Activated CD4-positive, CD25-positive, alpha-beta regulatory T cell (primary cell): ENCODE data around the gene RND1.
"Not testable (repeated sequence)": the region's sequence is repeated elsewhere in the genome, so short reads cannot be mapped to it uniquely, and the experiment has no call there.

ENCODE experiments used
- DNase-seq, 4 experiments: peaks; one replicate each; lab custom pipeline; 2025; lab: John Stamatoyannopoulos, UW

RND1 gene

DNA sequence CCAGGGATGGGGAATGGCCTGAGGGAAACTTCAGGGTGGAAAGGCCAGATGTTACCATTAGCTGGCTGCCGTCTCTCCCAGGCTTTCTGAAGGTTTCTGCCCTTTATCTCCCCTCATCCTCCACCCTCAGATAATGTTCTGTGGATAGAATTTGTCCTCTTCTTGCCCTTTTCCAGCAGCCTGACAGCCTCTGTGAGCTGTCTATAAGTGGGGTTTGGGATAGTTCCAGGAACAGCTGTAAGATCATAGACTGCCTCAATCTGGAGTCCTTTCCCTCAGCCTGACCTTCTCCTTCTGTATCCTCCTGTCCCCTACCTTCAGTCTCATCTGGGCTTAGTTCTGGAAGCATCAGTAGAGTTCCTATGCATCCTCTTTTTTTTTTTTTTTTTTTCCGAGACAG, 2.8 kb upstream of the RND1 start:
- DNase-seq, result no peak

DNA sequence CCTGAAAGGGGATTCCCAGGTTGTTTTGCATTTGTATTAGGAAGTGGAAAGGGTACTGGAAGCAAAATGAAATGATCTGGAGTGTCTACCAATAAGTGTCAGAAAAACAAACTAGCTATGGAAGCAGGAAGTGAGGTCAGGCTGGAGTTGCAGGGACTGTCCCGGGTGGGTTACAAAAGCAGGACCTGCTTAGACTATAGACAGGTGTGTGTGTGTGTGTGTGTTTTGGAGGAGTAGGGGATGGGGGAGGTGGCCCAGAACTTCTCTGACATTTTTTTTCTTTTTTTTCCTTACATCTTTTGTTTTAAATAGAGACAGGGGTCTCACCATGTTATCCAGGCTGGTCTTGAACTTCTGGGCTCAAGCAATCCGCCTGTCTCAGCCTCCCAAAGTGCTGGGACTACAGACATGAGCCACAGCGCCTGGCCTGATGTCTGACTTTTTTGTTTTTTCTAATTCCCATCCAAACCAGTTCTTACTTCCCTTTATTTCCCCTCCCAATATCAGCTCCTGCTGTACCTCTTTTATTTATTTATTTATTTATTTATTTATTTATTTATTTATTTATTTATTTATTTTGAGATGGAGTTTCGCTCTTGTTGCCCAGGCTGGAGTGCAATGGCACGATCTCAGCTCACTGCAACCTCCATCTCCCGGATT, 512 bp upstream of the RND1 start:
- no peak for DNase-seq

DNA sequence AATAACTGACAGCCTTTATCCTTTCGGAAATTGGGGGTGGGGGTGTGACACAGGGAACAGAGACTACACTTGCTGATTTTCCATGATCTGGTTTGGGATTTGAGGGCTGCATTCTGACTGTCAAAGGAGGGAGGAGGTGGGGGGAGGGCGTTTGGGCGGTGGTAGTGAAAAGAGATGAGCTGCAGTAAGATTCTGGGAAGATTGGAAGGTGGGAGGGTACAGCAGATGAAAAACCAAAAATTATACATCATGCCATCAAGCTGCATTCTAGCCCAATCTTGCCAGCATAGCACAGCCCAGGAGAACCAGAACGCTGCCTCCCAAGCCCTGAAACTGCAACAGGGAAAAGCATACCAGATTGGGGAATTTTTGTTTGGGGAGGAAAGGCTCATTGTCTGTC, 2.4 kb downstream of the RND1 start:
- DNase-seq, result no peak

DNA sequence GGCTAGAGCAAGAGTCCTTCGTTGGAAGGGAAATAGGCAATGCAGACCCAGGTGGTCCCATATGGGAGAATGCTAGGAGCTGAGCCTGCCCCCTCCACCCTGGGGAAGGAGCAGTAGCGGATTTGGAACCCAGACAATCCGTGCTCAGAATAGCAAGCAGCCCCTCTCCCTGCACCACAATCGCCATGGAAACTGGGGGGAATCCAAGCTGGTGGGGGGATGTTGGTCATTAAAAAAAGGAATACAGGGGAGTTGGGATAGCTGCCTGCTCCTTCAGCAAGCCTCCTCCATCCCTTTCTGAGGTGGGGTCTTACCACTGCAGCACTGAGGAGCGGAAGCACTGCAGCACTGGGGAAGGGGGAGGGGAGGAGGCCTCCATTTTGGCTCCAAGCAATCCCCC, 2.9 kb downstream of the RND1 start:
- no peak for DNase-seq

DNA sequence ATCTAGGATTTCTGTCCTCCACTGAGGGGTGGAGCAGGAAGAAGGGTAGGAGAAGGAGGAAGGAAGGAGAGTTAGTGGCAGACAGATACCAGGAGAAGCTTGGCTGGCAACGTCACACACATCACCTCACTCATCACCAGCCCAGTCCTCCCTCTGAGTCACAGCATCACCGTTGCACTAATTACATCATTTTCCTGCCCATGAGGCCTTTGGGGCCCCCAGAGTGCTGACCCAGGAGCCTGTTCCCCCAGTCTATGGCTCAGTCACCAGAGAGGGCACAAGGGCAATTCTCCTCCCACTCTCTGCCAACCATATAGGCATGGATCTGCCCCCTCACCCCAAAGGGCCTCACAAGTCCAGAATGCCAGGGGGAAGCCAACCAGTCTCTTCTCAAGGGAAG, 4.6 kb downstream of the RND1 start:
- DNase-seq, result no peak

DNA sequence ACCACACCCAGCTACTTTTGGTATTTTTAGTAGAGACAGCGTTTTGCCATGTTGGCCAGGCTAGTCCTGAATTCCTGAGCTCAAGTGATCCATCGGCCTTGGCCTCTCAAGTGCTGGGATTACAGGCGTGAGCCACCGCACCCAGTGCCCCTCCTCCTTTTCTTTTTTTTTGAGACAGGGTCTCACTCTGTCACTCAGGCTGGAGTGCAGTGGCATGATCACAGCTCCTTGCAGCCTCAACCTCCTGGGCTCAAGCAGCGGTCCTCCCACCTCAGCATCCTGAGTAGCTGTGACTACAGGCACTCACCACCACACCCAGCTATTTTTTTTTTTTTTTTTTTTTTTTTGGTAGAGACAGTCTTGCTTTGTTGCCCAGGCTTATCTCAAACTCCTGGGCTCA, 5.4 kb downstream of the RND1 start:
- not testable (repeated sequence) for DNase-seq

DNA sequence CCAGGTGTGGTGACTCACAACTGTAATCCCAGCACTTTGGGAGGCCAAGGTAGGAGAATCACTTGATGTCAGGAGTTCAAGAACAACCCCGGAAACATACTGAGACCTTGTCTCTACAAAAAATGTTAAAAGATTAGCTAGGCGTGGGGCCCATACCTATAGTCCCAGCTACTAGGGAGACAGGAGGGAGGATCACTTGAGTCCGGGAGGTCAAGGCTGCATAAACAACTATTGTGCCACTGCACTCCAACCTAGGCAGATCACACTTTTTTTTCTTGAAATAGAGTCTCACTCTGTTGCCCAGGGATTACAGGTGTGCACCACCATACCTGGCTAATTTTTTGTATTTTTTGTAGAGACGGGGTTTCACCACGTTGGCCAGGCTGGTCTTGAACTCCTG, 6.1 kb downstream of the RND1 start:
- DNase-seq, result no peak

DNA sequence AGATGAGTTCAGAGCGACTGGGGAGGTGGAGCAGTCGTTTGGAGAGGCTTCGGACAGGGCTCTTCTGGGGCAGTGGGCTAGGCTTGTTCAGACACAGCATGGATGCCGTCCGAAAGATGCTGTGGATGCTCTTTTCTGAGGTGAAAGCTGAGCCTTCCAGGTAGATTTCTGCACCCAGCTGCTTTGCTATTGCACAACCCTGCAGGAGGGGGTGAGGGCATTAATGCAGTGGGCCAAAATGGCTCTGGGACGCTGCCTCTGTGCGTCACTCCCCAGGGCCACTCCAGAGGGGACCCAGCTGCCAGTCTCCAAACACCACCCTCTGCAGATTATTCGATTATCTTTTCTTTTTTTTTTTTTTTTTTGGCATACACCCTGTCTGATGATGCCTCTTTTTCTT, 7.6 kb downstream of the RND1 start:
- no peak for DNase-seq

DNA sequence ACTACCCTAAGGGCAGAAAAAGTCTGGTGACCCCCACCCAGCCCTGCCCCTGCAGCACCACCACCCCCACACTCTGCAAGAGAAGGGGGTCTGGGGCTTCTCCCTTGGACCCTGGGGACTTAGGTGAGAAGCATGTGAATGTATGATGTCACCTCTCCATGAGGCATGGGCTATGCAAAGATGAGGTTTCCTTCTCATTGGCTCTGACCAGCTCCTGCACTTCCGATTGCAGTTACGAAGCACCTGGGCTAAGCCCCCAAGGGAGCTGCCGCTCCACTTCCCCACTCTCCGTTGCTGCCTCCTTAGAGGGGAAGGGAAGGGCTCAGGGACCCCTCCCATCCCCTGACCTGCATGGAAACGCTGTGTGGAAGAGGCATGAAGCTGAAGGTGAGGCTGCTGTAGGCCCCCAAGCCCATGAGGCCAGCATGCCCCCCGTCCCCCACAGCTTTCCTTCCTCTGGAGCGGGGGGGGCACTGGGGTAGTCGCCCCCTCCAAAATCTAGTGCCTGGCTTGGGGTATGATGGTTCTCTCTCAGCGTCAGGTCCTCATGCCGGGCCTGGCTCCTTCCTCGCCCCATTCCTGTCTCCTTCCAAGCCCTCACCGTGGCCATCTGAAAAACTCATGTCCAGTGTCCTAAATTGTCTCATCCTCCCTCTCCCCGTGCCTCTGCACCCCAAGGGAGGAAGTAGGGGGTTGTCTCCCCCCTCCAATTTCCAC, 8.2 kb downstream of the RND1 start:
- no peak for DNase-seq

DNA sequence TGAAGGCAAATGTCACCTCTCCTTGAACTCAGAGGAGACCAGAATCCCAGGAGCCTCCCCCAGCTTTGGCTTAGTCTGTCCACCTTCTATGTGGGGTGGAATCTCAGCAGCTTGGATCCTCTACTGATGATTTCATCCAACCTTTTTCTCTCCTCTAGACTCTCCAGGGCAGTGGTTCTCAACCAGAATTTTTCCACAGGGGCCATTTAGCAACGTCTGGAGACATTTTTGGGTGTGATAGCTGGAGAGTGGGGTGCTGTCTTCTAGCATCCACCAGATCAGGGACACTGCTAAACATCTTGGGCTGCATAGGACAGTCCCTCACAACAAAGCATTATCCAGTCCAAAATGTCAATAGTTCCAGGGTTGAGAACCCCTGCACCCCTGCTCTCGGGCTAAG, 9.3 kb downstream of the RND1 start:
- DNase-seq, result no peak

DNA sequence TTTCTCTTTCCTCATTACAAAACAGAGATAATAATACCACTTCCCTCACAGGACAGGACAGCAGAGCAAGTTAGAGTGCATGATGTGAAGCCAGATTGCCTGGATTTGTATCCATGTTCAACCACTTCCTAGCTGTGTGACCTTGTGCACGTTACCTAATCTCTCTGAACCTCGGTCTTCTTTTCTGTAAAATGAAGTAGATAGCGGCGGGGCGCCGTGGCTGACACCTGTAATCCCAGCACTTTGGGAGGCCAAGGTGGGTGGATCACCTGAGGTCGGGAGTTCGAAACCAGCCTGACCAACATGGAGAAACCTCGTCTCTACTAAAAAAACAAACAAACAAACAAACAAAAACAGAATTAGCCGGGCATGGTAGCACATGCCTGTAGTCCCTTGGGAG, 10.7 kb downstream of the RND1 start:
- DNase-seq, result not testable (repeated sequence)

DNA sequence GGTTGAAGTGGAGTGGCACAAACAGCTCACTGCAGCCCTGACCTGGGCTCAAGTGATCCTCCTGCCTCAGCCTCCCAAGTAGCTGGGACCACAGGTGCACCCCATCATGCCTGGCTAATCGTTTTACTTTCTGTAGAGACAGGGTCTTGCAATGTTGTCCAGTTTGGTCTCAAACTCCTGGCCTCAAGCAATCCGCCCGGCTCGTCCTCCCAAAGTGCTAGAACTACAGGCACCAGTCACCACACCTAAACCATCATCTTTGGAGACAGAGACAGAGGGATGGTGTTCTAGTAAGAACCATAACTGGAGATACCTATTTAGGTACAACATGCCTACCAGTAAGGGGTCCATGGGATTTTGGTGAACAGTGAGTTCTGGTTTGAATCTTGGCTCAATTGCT, 11.2 kb downstream of the RND1 start:
- no peak for DNase-seq

DNA sequence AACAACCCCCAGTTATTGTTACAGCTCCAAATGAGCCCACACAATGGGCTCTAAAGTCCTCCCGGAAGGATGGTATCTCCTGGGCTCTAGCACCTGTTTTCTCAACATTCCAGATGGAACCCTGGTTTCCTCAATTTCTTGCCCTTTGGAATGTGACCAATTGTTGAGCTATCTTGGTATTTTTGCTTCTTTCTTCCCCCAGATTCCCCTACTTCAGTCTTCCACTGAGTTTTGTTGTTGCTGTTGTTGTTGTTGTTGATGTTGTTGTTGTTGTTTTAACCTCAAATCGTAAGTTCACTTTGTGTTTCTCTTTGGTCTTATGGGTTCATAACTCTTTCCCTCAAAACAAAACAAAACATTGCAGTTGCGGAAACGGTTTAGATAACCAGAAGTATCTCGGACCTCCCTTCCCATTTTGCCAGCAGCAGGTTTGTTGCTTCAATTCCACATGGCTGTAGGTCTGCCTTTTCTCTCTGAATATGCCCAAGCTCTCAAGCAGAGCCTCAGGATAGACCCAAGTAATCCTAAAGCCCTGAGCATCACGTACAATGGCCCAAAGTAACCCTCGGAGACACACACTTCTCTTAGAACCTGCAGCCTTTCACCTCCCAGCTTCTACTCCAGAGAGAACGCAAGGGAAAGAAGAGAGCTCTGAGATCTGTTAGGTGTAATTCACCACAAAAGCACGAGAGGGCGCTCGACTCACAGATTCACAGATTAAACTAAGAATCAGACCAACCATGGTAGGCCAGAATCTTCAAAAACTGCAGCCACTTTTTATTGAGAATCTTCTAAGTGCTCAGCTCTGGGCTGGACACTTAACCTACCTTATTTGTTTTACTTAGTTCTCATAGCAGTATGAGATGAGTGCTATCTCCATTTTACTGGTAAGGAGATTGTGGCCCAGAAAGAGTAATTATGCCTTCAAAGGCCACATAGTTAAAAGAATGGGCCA, 12.7 kb downstream of the RND1 start:
- DNase-seq, result peak; percentile 58 to 83 (median 78)

DNA sequence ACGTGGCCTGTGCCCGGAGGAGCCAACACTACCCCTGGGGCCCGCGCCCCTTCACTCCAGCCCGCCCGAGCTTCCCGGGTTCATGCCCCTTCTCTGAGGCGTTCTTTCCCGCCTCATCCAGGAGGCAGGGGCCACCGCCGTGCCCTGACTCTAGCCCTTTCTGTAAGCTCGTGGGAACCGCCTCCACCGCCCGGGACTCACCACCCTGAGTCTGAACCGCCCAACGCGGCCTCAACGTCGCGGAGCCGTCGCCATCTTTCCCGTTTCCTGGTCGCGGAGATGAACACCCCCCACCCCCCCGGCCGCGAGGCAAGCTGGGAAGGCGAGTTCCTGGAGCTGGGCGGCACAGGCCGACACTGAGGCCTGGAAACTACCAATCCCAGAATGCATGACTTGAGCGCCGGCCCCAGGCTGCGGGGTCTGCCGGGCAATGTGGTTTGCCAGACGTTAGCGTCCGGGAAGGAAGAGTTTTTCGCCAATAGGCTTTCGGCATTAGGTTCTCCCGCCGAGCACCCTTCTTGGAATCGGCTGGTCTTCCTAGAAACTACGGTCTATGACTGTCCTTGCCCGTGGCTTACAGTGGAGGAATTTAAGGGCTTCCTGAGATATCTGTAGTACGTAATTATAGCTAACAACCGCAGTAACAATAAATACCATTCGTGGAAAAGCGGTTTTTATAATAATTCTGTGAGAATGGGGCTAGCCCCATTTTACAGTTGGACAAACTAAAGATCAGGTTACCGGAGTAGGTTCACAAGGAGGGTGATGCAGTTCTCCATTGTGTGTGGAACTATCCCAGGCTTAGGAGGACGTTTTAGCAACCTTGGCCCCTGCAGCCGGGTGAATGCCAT, 13.6 kb downstream of the RND1 start, which contains the start of gene DDX23:
DDX23 (minus strand) TSS at position 281 of the 851 bp plus-strand sequence. CDS start 6,381 bp downstream, outside the sequence.
- peak; percentile 88 to 91 (median 88) for DNase-seq

DNA sequence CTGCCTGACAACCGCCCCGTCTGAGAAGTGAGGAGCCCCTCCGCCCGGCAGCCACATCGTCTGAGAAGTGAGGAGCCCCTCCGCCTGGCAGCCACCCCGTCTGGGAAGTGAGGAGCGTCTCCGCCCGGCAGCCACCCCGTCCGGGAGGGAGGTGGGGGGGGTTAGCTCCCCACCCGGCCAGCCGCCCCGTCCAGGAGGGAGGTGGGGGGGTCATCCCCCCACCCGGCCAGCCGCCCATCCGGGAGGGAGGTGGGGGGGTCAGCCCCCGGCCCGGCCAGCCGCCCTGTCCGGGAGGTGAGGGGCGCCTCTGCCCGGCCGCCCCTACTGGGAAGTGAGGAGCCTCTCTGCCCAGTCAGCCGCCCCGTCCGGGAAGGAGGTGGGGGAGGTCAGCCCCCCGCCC, 23.6 kb downstream of the RND1 start:
- DNase-seq, result not testable (repeated sequence)

DNA sequence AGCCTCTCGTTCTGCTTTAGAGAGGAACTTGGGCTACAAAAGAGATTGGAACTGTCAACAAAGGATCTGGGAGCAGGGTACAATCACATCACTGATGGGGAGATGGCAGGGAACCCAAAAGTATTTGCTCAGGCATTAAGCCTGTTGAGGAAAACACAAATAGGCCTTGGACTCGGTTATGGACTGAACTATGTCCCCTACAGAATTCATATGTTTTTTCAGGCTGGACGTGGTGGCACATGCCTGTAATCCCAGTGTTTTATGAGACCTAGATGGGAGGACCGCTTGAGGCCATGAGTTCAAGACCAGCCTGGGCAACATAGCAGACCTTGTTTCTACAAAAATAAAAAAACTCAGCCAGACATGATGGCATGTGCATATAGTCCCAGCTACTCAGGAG, 27.6 kb downstream of the RND1 start:
- DNase-seq, result no peak

DNA sequence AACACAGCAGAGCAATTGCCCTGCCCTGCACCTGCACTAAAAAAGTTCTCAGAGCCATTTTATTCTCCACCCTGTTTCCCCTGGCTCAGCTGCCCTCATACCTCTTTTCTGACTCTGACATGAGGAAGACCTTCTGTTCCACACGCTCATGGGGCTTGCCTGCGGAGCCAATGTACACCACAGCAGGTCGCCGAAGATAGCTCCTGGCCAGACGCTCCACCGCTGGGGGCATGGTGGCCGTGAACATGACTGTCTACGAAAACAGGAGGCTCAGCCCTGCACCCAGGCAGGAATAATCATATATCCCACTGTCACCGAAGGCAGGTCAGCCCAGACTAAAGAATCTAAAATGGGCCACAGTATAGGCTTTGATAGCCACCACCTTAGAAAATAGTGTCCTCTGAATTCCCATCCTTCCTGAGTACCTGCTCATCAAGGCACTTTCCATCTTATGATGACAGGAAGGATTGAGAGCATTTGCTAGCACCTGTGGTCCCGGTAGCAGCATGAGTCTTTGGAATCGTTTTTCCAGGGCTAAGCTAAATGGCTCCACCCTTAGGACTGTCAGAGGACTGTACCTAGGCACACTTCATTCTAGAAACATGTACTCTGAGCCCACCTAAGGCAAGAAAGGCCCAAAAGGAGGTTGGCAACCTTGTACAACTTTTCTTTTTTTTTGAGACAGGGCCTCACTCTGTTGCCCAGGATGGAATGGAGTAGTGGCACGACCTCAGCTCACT, 33.2 kb downstream of the RND1 start:
- no peak for DNase-seq

DNA sequence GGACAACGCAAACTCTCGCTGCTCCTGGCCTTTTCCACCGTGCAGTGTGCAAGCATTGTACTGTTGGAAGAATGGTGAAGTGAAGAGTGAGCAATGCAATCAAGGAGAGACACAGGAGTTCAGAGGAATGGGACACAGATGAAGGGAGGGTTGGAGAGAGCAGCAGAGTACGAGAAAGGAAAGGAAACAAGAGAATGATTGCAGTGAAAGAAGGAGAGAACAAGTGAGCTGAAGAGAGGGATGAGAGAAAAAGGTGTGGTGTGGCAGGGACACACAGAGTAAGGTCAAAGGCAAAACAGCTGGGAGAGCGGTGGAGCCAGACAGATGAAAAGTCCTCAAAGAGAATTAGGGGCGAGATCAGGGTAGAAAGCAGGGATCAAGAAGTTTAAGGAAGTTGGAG, 34.4 kb downstream of the RND1 start:
- DNase-seq, result no peak

DNA sequence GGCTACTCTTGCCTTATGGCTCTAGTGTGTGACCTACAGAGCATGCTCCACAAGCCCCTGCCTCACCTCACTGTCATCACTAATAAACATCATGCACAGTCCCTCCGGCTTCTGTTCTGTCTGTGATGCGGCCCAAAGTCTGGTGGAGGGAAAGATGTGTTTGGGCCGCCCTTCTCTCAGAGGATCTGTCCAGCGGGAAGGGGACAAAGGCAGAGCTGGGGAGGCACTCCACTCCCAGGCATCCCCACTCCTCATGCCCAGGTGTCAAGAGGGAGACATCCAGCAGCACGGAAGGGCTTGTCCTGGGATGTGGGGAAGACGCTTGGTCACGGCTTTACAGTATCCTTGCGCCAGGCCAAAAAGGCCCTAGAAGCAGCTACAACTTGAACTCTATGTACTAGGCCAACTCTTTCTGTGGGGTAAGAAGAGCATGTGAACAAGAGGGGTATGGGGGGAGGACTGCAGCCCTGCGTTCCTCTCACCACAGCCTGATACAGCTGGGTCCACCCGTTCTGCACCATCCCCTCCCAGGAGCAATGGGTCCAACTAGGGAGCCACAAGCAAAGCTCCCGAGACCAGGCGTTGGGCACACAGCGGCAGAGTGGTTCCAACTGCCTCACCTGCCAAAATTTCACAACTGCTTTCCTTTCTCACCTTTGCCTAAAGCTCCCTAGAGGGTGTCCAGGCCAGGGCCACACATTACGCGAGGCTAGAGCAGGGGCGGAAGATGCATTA, 36.7 kb downstream of the RND1 start:
- DNase-seq, result no peak

DNA sequence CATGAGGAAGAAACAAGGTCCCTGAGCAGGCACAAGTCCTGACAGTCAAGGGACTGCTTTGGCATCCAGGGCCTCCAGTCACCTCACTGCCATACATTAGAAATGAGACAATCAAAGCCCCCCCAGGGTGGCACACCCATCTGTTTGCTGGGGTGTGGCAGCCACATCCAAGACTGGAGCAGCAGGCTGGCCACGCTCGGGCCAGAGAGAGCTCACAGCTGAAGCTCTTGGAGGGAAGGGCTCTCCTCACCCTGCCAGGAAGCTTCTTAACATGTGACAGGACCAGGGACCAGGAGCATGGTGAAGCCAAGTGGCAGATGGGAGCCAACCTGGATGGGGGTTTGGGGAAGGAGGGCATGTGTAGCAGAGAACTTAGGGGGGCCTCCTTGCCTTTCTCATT, 37.4 kb downstream of the RND1 start:
- no peak for DNase-seq
